ENCODE measurements around the gene CDC6.

CDC6 gene

DNA sequence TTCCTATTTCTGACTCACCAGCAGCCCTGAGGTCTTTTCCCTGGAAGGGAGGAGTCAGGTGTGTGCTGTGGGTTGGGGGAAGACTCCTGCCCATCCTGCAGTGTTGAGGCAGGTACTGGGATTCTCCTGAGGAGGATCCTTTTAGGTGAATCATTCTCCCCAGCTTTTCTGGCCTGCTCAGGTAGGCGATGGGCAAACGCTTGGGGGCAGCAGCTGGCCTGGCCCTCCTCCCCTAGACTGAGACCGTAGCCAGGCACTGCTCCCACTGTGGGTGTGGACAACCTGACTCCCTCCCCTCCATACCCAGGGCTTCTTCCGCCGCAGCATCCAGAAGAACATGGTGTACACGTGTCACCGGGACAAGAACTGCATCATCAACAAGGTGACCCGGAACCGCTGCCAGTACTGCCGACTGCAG is 61.8 kb downstream of the CDC6 start:
- in situ Hi-C loops (cut with HindIII; ENCODE audit: low sequenced_read_pairs), result no loop called here

GRCh38 chr17:40349895-40350688 is 62.4 kb downstream of the CDC6 start:
- in situ Hi-C loops (cut with HindIII; ENCODE audit: low sequenced_read_pairs), result no loop called here

DNA sequence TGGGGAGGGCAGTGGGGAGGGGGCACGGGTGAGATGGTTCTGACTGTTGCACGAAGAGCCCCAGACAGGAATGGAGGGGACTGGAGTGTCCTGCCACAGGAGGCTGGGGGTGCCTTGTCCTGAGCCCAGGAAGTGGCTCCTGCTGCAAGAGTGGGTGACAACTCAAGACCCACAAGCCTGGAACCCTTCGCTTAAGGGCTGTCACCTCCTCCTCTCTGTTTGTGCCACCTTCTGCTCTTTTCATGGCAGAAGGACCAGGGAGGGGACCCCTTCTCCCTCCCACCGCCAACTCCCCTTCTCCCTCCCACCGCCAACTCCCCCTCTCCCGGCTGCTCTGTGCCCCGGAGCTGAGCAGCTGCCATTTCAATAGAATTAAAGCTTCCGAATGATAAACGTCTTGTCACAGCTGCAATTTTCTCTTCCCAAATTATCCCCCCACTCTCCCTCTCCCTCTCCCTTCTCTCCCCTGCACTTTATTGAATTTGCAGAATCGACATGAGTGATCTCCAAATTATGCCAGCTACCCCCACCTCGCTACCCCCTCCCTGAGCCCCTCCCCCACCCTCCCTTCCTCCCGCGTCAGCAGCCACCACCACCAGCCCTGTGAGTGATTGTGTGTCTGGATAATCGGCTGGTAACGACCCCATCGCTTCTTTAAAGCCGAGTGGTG is 63.1 kb downstream of the CDC6 start:
- in situ Hi-C loops (cut with HindIII; ENCODE audit: low sequenced_read_pairs), result no loop called here

DNA sequence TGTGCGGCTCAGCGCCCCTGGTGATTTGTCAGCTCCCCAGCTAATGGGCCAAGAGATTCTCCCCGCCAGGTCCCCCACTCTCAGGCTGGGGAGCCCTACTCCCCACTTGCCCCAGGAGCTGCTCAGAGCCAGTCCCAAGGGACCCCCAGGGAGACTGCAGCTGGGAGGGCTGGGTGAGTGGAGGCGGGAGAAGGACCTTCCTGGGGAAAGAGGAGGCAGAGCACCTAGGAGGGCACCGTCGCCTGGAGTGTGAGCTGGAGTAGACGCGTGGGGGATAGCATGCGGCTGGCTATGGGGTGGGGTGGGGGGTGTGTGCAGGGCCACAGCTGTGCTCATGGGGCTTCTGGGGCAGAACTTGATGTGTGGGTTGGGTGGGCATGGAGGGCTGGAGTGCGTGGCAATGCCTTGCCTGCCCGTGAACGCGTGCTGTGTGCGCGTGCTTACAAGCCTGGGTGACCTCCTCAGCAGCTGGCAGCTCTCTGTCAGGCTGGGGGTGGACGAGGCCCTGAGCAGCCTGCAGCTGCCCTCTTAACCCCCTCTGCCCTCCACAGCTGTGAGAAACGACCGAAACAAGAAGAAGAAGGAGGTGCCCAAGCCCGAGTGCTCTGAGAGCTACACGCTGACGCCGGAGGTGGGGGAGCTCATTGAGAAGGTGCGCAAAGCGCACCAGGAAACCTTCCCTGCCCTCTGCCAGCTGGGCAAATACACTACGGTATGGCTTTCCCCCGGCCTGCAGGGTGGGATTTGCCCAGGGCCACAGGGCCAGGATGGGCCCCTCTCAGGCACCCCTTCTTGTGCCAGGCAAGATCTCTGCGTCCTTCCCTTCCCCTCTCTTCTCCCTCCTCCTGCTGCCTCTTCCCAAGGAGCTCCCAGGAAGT is 63.9 kb downstream of the CDC6 start:
- in situ Hi-C loops (cut with HindIII; ENCODE audit: low sequenced_read_pairs), result no loop called here

GRCh38 chr17:40352237-40352778 is 64.6 kb downstream of the CDC6 start:
- in situ Hi-C loops (cut with HindIII; ENCODE audit: low sequenced_read_pairs), result no loop called here

GRCh38 chr17:40352779-40353394 is 65.2 kb downstream of the CDC6 start:
- in situ Hi-C loops (cut with HindIII; ENCODE audit: low sequenced_read_pairs), result no loop called here
